GM23338 (cell line): ENCODE data around the gene AGBL4. TPM values are rescaled to one million over a fixed set of nuclear protein-coding genes. Genes with fewer than 3 reads are reported as not detected.

Source experiments
- ATAC-seq: fragments of 200-7000 bp; cut with Tn5 transposase; 3 replicates; pipeline ENCODE4 v1.9.1; 2020
- DNase-seq: peaks from one replicate; pipeline ENCODE4 v3.0.0-alpha.2; 2015; ENCODE audit warnings: low spot score
- H2AFZ ChIP-seq: fragments of 200-600 bp; sonication (generic); 2 replicates; pipeline ENCODE4 v1.8.0; 2016; ENCODE audit warnings: antibody characterized with exemption, mild to moderate bottlenecking, moderate library complexity
- H3F3A ChIP-seq: fragments of 200-600 bp; sonication (generic); replicated peaks from 2 replicates; pipeline ENCODE4 v1.8.0; 2017; ENCODE audit warnings: antibody characterized with exemption, mixed run types, low read depth
- H3K27ac ChIP-seq: fragments of 200-600 bp; sonication (generic); 2 replicates; pipeline ENCODE4 v1.6.1; 2016; ENCODE audit warnings: low read depth
- H3K27me3 ChIP-seq: fragments of 200-600 bp; sonication (generic); 2 replicates; pipeline ENCODE4 v1.8.0; 2016; ENCODE audit warnings: mild to moderate bottlenecking, mixed run types, moderate library complexity; ENCODE audit not compliant: insufficient read depth
- H3K36me3 ChIP-seq: fragments of 200-600 bp; sonication (generic); 2 replicates; pipeline ENCODE4 v1.8.0; 2016; ENCODE audit warnings: mild to moderate bottlenecking; ENCODE audit not compliant: insufficient read depth
- H3K4me1 ChIP-seq: fragments of 200-600 bp; sonication (generic); 2 replicates; pipeline ENCODE4 v1.8.0; 2016; ENCODE audit warnings: mild to moderate bottlenecking, moderate library complexity; ENCODE audit not compliant: insufficient read depth
- H3K4me2 ChIP-seq: fragments of 200-600 bp; sonication (generic); 2 replicates; pipeline ENCODE4 v1.7.1; 2017; ENCODE audit warnings: mixed run types
- H3K4me3 ChIP-seq: fragments of 200-600 bp; sonication (generic); 2 replicates; pipeline ENCODE4 v1.6.1; 2016; ENCODE audit warnings: mixed run types
- H3K79me2 ChIP-seq: fragments of 200-600 bp; sonication (generic); replicated peaks from 2 replicates; pipeline ENCODE4 v1.8.0; 2017; ENCODE audit warnings: mild to moderate bottlenecking; ENCODE audit not compliant: insufficient read depth
- H3K9me2 ChIP-seq: fragments of 200-600 bp; sonication (generic); 2 replicates; pipeline ENCODE4 v1.8.0; 2017; ENCODE audit not compliant: insufficient read depth
- H4K20me1 ChIP-seq: fragments of 200-600 bp; sonication (generic); replicated peaks from 2 replicates; pipeline ENCODE4 v1.8.0; 2017; ENCODE audit warnings: mild to moderate bottlenecking; ENCODE audit not compliant: insufficient read depth
- H3K27ac Mint-ChIP-seq: 2 replicates; pipeline ENCODE4 v1.8.0; 2020; ENCODE audit warnings: inconsistent platforms, mild to moderate bottlenecking, moderate library complexity, mixed read lengths
- H3K27me3 Mint-ChIP-seq: 3 replicates; pipeline ENCODE4 v1.8.0; 2022; ENCODE audit warnings: low read depth, mild to moderate bottlenecking, moderate library complexity, mixed read lengths, inconsistent platforms; ENCODE audit not compliant: insufficient read depth, poor library complexity
- H3K36me3 Mint-ChIP-seq: 3 replicates; pipeline ENCODE4 v1.8.0; 2021; ENCODE audit warnings: low read depth, mild to moderate bottlenecking, inconsistent platforms, moderate library complexity, mixed read lengths
- H3K4me1 Mint-ChIP-seq: 3 replicates; pipeline ENCODE4 v1.8.0; 2020; ENCODE audit warnings: mild to moderate bottlenecking, inconsistent platforms, mixed read lengths
- H3K4me3 Mint-ChIP-seq: 3 replicates; pipeline ENCODE4 v1.8.0; 2021; ENCODE audit warnings: moderate library complexity, mild to moderate bottlenecking, inconsistent platforms, mixed read lengths
- H3K9me3 Mint-ChIP-seq: 3 replicates; pipeline ENCODE4 v1.8.0; 2020; ENCODE audit warnings: moderate library complexity, mild to moderate bottlenecking, inconsistent platforms, mixed read lengths
- CREB1 ChIP-seq: fragments of 250-450 bp; sonication (Bioruptor Pico); IDR thresholded peaks from 2 replicates; pipeline ENCODE4 v1.5.0; 2020; ENCODE audit warnings: low read depth, mild to moderate bottlenecking, moderate library complexity
- EZH2 ChIP-seq: fragments of 200-600 bp; sonication (generic); IDR thresholded peaks from one replicate; pipeline ENCODE4 v1.8.0; 2017; ENCODE audit warnings: antibody characterized with exemption, mild to moderate bottlenecking, low read depth; ENCODE audit not compliant: unreplicated experiment
- EZH2phosphoT487 ChIP-seq: fragments of 200-600 bp; sonication (generic); IDR thresholded peaks from one replicate; pipeline ENCODE4 v1.8.1; 2018; ENCODE audit warnings: antibody characterized with exemption; ENCODE audit not compliant: unreplicated experiment
- JUNB ChIP-seq: IDR thresholded peaks from one replicate; pipeline ENCODE4 v1.6.1; 2016; ENCODE audit warnings: antibody characterized with exemption; ENCODE audit not compliant: unreplicated experiment
- NANOG ChIP-seq: IDR thresholded peaks from 2 replicates; pipeline ENCODE4 v1.6.1; 2016; ENCODE audit warnings: antibody characterized with exemption, borderline replicate concordance
- POLR2AphosphoS5 ChIP-seq: IDR thresholded peaks from 2 replicates; pipeline ENCODE4 v1.6.1; 2016; ENCODE audit warnings: antibody characterized with exemption, low read depth
- STAT1 ChIP-seq: IDR thresholded peaks from one replicate; pipeline ENCODE4 v1.6.1; 2016; ENCODE audit warnings: antibody characterized with exemption; ENCODE audit not compliant: unreplicated experiment
- ZNF114 ChIP-seq: fragments of 250-450 bp; sonication (Bioruptor Pico); IDR thresholded peaks from 2 replicates; pipeline ENCODE4 v1.5.0; 2020; ENCODE audit warnings: mild to moderate bottlenecking, moderate library complexity
- ZNF331 ChIP-seq: fragments of 250-450 bp; sonication (Bioruptor Pico); IDR thresholded peaks from 2 replicates; pipeline ENCODE4 v1.5.0; 2020; ENCODE audit warnings: low read depth, mild to moderate bottlenecking, moderate library complexity
- polyA plus RNA-seq: library from polyadenylated mRNA; unstranded; fragments of >200 nt; fragmentation: Nextera tagmentation; extraction: Ambion mirVana; gene quantifications from 2 replicates; pipeline ENCODE4 v1.2.1, GENCODE V29; 2016
- total RNA-seq: library from RNA; depleted of rRNA; stranded (reverse); fragments of >200 nt; shearing (Covaris generic); gene quantifications from 2 replicates; pipeline ENCODE4 v1.2.3, GENCODE V29; 2014
- TF ChIP-seq, protein P1 (sequence below): fragments of 250-450 bp; sonication (Bioruptor Pico); IDR thresholded peaks from 2 replicates; pipeline ENCODE4 v1.5.0; 2020; ENCODE audit warnings: mild to moderate bottlenecking, moderate library complexity
- TF ChIP-seq, protein P2 (sequence below): IDR thresholded peaks from 2 replicates; pipeline ENCODE4 v1.6.1; 2016; ENCODE audit warnings: antibody characterized with exemption
- TF ChIP-seq, protein P3 (sequence below): IDR thresholded peaks from one replicate; pipeline ENCODE4 v1.6.1; 2018; ENCODE audit warnings: antibody characterized with exemption; ENCODE audit not compliant: unreplicated experiment
- TF ChIP-seq, protein P4 (sequence below), 2 experiments: fragments of 200-600 bp in 1 of 2; sonication (generic) in 1 of 2; conservative IDR thresholded peaks; 2 replicates each; pipeline versions ENCODE4 v1.5.1 to v1.6.1; 2016 to 2017; ENCODE audit warnings: antibody characterized with exemption in 2 of 2, low read depth in 2 of 2, mild to moderate bottlenecking in 2 of 2, moderate library complexity in 1 of 2

Gene AGBL4
- total and polyA plus RNA-seq, 2 experiments from 2014 or later: 0.91 to 1.5 TPM

DNA sequence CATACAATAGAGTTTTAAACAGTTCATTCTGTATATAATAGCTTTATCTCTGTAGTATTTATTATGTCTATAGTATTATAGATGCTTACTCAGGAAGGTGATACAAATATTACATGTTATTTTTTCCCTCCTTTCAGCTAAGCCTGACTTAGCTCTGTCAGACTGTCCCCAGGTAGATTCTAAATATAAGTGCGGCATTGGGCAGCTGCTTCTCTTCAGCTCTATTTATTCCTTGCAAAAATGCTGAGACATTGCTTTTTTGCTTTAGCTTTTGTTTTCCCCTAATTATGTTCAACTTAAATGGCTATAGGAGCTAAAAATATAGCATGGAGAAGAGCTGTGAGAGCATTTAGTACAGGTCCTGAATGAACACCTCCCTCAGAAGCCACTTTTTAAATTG, 1043.8 kb downstream of the AGBL4 start:
- H3K4me1 ChIP-seq: peaks cover 3% of the 10 kb centered on the region; the same call in 1 of the 2 replicates
- no peaks in the 10 kb centered on the region for H3K79me2 ChIP-seq
- H4K20me1 ChIP-seq: no peaks in the 10 kb centered on the region
- DNase-seq: no peak
- Mint-ChIP-seq H3K36me3 (no peaks in the 10 kb centered on the region; the same call in 1 of the 3 replicates), H3K27me3 (no peaks in the 10 kb centered on the region), H3K9me3 (peaks cover 48% of the 10 kb centered on the region), H3K4me1 (no peaks in the 10 kb centered on the region), H3K27ac (no peak overlapping the region), H3K4me3 (no peak overlapping the region)
- no peak overlapping the region for H3K4me3 ChIP-seq
- H3K36me3 ChIP-seq: no peaks in the 10 kb centered on the region
- no peaks in the 10 kb centered on the region for H3F3A ChIP-seq
- H3K9me2 ChIP-seq: no peaks in the 10 kb centered on the region
- no peak overlapping the region for H3K27ac ChIP-seq
- H2AFZ ChIP-seq: no peak overlapping the region
- TF ChIP-seq EZH2: no peak
- TF ChIP-seq EZH2phosphoT487: no peak
- no peak for TF ChIP-seq JUNB
- TF ChIP-seq, protein P1, sequence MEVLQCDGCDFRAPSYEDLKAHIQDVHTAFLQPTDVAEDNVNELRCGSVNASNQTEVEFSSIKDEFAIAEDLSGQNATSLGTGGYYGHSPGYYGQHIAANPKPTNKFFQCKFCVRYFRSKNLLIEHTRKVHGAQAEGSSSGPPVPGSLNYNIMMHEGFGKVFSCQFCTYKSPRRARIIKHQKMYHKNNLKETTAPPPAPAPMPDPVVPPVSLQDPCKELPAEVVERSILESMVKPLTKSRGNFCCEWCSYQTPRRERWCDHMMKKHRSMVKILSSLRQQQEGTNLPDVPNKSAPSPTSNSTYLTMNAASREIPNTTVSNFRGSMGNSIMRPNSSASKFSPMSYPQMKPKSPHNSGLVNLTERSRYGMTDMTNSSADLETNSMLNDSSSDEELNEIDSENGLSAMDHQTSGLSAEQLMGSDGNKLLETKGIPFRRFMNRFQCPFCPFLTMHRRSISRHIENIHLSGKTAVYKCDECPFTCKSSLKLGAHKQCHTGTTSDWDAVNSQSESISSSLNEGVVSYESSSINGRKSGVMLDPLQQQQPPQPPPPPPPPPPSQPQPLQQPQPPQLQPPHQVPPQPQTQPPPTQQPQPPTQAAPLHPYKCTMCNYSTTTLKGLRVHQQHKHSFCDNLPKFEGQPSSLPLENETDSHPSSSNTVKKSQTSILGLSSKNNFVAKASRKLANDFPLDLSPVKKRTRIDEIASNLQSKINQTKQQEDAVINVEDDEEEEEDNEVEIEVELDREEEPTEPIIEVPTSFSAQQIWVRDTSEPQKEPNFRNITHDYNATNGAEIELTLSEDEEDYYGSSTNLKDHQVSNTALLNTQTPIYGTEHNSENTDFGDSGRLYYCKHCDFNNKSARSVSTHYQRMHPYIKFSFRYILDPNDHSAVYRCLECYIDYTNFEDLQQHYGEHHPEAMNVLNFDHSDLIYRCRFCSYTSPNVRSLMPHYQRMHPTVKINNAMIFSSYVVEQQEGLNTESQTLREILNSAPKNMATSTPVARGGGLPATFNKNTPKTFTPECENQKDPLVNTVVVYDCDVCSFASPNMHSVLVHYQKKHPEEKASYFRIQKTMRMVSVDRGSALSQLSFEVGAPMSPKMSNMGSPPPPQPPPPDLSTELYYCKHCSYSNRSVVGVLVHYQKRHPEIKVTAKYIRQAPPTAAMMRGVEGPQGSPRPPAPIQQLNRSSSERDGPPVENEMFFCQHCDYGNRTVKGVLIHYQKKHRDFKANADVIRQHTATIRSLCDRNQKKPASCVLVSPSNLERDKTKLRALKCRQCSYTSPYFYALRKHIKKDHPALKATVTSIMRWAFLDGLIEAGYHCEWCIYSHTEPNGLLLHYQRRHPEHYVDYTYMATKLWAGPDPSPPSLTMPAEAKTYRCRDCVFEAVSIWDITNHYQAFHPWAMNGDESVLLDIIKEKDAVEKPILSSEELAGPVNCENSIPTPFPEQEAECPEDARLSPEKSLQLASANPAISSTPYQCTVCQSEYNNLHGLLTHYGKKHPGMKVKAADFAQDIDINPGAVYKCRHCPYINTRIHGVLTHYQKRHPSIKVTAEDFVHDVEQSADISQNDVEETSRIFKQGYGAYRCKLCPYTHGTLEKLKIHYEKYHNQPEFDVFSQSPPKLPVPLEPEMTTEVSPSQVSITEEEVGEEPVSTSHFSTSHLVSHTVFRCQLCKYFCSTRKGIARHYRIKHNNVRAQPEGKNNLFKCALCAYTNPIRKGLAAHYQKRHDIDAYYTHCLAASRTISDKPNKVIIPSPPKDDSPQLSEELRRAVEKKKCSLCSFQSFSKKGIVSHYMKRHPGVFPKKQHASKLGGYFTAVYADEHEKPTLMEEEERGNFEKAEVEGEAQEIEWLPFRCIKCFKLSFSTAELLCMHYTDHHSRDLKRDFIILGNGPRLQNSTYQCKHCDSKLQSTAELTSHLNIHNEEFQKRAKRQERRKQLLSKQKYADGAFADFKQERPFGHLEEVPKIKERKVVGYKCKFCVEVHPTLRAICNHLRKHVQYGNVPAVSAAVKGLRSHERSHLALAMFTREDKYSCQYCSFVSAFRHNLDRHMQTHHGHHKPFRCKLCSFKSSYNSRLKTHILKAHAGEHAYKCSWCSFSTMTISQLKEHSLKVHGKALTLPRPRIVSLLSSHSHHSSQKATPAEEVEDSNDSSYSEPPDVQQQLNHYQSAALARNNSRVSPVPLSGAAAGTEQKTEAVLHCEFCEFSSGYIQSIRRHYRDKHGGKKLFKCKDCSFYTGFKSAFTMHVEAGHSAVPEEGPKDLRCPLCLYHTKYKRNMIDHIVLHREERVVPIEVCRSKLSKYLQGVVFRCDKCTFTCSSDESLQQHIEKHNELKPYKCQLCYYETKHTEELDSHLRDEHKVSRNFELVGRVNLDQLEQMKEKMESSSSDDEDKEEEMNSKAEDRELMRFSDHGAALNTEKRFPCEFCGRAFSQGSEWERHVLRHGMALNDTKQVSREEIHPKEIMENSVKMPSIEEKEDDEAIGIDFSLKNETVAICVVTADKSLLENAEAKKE (CRISPR knock-in tag): no peak
- TF ChIP-seq, protein P2, sequence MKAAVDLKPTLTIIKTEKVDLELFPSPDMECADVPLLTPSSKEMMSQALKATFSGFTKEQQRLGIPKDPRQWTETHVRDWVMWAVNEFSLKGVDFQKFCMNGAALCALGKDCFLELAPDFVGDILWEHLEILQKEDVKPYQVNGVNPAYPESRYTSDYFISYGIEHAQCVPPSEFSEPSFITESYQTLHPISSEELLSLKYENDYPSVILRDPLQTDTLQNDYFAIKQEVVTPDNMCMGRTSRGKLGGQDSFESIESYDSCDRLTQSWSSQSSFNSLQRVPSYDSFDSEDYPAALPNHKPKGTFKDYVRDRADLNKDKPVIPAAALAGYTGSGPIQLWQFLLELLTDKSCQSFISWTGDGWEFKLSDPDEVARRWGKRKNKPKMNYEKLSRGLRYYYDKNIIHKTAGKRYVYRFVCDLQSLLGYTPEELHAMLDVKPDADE: no peak
- TF ChIP-seq, protein P3, sequence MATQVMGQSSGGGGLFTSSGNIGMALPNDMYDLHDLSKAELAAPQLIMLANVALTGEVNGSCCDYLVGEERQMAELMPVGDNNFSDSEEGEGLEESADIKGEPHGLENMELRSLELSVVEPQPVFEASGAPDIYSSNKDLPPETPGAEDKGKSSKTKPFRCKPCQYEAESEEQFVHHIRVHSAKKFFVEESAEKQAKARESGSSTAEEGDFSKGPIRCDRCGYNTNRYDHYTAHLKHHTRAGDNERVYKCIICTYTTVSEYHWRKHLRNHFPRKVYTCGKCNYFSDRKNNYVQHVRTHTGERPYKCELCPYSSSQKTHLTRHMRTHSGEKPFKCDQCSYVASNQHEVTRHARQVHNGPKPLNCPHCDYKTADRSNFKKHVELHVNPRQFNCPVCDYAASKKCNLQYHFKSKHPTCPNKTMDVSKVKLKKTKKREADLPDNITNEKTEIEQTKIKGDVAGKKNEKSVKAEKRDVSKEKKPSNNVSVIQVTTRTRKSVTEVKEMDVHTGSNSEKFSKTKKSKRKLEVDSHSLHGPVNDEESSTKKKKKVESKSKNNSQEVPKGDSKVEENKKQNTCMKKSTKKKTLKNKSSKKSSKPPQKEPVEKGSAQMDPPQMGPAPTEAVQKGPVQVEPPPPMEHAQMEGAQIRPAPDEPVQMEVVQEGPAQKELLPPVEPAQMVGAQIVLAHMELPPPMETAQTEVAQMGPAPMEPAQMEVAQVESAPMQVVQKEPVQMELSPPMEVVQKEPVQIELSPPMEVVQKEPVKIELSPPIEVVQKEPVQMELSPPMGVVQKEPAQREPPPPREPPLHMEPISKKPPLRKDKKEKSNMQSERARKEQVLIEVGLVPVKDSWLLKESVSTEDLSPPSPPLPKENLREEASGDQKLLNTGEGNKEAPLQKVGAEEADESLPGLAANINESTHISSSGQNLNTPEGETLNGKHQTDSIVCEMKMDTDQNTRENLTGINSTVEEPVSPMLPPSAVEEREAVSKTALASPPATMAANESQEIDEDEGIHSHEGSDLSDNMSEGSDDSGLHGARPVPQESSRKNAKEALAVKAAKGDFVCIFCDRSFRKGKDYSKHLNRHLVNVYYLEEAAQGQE: no peak
- no peak for TF ChIP-seq NANOG
- no peak for TF ChIP-seq ZNF114
- TF ChIP-seq, protein P4, sequence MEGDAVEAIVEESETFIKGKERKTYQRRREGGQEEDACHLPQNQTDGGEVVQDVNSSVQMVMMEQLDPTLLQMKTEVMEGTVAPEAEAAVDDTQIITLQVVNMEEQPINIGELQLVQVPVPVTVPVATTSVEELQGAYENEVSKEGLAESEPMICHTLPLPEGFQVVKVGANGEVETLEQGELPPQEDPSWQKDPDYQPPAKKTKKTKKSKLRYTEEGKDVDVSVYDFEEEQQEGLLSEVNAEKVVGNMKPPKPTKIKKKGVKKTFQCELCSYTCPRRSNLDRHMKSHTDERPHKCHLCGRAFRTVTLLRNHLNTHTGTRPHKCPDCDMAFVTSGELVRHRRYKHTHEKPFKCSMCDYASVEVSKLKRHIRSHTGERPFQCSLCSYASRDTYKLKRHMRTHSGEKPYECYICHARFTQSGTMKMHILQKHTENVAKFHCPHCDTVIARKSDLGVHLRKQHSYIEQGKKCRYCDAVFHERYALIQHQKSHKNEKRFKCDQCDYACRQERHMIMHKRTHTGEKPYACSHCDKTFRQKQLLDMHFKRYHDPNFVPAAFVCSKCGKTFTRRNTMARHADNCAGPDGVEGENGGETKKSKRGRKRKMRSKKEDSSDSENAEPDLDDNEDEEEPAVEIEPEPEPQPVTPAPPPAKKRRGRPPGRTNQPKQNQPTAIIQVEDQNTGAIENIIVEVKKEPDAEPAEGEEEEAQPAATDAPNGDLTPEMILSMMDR (conservative IDR thresholded peaks at IDR 0.05; ENCODE audit: low read depth in 2 of 2): no peak
- no peak for TF ChIP-seq CREB1 (CRISPR knock-in tag)
- TF ChIP-seq POLR2AphosphoS5: no peak
- TF ChIP-seq ZNF331 (CRISPR knock-in tag): no peak
- TF ChIP-seq STAT1: no peak
- H3K4me2 ChIP-seq: no peak overlapping the region
- H3K27me3 ChIP-seq: no peaks in the 10 kb centered on the region
- ATAC-seq: no peak
